ENCODE data around the gene KRTAP4-5. TPM values are rescaled to one million over a fixed set of nuclear protein-coding genes. Genes with fewer than 3 reads are reported as not detected.

The KRTAP4-5 gene
- total RNA-seq, 1 experiment from 2014 or later: not detected

DNA sequence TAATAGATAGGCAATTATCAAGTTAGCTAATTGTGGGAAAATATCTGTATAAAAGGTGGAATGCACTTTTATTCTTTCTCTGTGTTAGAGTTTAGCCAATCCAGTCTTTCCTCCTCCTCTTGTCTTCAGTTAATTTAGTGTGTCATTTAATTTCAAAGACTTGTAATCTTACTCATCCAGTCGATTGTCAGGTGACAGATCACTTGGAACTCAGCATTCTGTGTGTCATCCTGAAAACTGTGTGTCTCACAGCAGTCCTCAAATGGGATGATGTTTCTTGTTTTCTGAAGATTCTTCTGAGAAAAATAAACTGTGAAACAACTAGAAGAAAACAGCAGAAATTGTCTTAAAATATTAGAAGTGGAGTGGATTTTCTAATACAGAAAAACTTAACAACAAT, 35.4 kb upstream of the KRTAP4-5 start:
- CTCF ChIA-PET: interaction anchor here (1.1 kb wide), 1 partner anchor 29 kb away, joined by 4 read pairs; no protein-coding TSS in a partner anchor

GRCh38 chr17:41184480-41184961, 34.9 kb upstream of the KRTAP4-5 start, which contains the start of gene KRTAP4-1:
Gene KRTAP4-1, minus strand, starts transcription at chr17:41184911. Its CDS starts 57 bp downstream, at chr17:41184854.
- H3K27me3 Mint-ChIP-seq (ENCODE audit: unreplicated experiment): no peaks in the 10 kb centered on the region
- H3K9me3 Mint-ChIP-seq (ENCODE audit: low read depth, unreplicated experiment): no peaks in the 10 kb centered on the region
- TF ChIP-seq, protein P1, sequence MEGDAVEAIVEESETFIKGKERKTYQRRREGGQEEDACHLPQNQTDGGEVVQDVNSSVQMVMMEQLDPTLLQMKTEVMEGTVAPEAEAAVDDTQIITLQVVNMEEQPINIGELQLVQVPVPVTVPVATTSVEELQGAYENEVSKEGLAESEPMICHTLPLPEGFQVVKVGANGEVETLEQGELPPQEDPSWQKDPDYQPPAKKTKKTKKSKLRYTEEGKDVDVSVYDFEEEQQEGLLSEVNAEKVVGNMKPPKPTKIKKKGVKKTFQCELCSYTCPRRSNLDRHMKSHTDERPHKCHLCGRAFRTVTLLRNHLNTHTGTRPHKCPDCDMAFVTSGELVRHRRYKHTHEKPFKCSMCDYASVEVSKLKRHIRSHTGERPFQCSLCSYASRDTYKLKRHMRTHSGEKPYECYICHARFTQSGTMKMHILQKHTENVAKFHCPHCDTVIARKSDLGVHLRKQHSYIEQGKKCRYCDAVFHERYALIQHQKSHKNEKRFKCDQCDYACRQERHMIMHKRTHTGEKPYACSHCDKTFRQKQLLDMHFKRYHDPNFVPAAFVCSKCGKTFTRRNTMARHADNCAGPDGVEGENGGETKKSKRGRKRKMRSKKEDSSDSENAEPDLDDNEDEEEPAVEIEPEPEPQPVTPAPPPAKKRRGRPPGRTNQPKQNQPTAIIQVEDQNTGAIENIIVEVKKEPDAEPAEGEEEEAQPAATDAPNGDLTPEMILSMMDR (IDR thresholded peaks at IDR 0.05; ENCODE audit: unreplicated experiment): no peak
- DNase-seq: no peak
- no TSS peak for BruUV-seq (replicated peaks)
- peaks cover 22% of the 10 kb centered on the region for H3K4me1 Mint-ChIP-seq (ENCODE audit: low read depth, unreplicated experiment)
- H3K27ac Mint-ChIP-seq (ENCODE audit: unreplicated experiment): no peak within 1 kb of the TSS
- intact Hi-C loops (cut with micrococcal nuclease; ENCODE audit: unreplicated experiment): no loop called here
- no peak within 1 kb of the TSS for H3K4me3 Mint-ChIP-seq (ENCODE audit: low read depth, unreplicated experiment)
- CTCF ChIA-PET: no interaction called here
- H3K36me3 Mint-ChIP-seq (ENCODE audit: insufficient read depth, unreplicated experiment): no peaks in the 10 kb centered on the region

More for the DNA sequence above, 35.4 kb upstream of the KRTAP4-5 start:
- intact Hi-C loops (cut with micrococcal nuclease; ENCODE audit: unreplicated experiment): no loop called here
- Mint-ChIP-seq H3K4me3 (ENCODE audit: low read depth, unreplicated experiment) (no peak overlapping the region), H3K9me3 (ENCODE audit: low read depth, unreplicated experiment) (no peaks in the 10 kb centered on the region), H3K36me3 (ENCODE audit: insufficient read depth, unreplicated experiment) (no peaks in the 10 kb centered on the region), H3K27ac (ENCODE audit: unreplicated experiment) (no peak overlapping the region), H3K27me3 (ENCODE audit: unreplicated experiment) (peaks cover 2% of the 10 kb centered on the region), H3K4me1 (ENCODE audit: low read depth, unreplicated experiment) (peaks cover 18% of the 10 kb centered on the region)
- TF ChIP-seq, protein P1 (IDR thresholded peaks at IDR 0.05; ENCODE audit: unreplicated experiment): no peak
- DNase-seq: no peak
- BruUV-seq (replicated peaks): no TSS peak

DNA sequence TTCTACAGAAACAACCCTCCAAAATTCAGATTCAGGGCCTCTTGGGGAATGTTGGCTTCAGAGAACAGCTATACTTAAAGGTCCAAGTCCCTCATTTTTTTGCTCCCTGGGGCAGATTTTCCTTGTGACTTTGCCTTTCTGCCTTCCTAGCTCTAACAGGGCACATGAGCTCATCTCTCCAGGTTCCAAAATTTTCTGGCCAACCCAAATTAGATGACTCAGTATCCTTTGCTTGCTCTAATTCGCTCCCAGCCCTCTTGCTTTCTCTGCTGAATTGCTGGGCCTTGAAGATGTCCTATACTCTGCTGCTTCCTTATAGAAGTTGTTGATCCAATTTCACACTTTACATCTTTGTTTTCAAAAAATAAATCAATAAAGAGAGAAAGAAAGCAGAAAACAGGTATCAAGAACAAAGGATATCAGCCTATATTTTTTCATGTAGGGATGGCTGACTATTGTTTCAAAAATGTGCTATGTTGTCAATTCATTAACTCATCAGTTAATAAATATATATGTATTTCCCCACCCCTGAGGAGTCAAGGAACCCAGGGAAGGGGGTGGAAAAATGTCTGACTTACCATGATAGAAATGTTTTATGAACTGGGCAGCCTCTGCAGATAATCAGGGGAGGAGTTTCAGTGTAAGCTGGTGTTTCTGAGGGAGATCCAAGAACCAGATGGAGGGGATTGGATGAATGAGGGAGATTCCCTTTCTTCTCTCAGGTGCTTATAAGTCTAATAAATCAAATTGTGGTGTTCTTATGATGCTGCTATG, 29.4 kb upstream of the KRTAP4-5 start:
- no TSS peak for BruUV-seq (replicated peaks)
- Mint-ChIP-seq H3K4me1 (ENCODE audit: low read depth, unreplicated experiment) (peaks cover 25% of the 10 kb centered on the region), H3K36me3 (ENCODE audit: insufficient read depth, unreplicated experiment) (no peaks in the 10 kb centered on the region), H3K27me3 (ENCODE audit: unreplicated experiment) (no peaks in the 10 kb centered on the region), H3K4me3 (ENCODE audit: low read depth, unreplicated experiment) (no peak overlapping the region), H3K9me3 (ENCODE audit: low read depth, unreplicated experiment) (no peaks in the 10 kb centered on the region), H3K27ac (ENCODE audit: unreplicated experiment) (no peak overlapping the region)
- intact Hi-C loops (cut with micrococcal nuclease; ENCODE audit: unreplicated experiment): no loop called here
- TF ChIP-seq, protein P1 (IDR thresholded peaks at IDR 0.05; ENCODE audit: unreplicated experiment): no peak
- no peak for DNase-seq
- CTCF ChIA-PET: interaction anchor here (0.6 to 0.8 kb wide), 2 partner anchors 20 to 51 kb away, joined by 3 read pairs; no protein-coding TSS in a partner anchor

DNA sequence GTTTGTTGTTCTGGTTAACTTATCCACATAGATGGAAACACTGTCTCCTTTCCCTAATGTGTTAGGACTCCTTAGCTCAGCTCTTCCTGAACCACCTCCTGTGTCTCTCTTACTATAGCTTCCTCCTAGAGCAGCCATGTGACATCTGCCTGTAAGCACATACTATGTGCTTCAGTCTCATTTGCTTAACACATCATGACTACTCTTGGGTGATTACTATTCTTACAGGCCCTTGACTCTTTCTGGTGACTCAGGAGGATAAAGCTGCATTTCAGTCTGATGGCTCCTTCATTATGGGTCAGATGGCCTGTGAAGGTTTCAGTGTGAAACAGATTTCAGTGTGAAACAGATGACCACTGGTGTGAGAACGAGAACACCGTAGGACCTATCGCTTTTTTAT, 28.7 kb upstream of the KRTAP4-5 start:
- BruUV-seq (replicated peaks): no TSS peak
- Mint-ChIP-seq H3K36me3 (ENCODE audit: insufficient read depth, unreplicated experiment) (no peaks in the 10 kb centered on the region), H3K27me3 (ENCODE audit: unreplicated experiment) (no peaks in the 10 kb centered on the region), H3K4me3 (ENCODE audit: low read depth, unreplicated experiment) (no peak overlapping the region), H3K4me1 (ENCODE audit: low read depth, unreplicated experiment) (peaks cover 25% of the 10 kb centered on the region), H3K9me3 (ENCODE audit: low read depth, unreplicated experiment) (no peaks in the 10 kb centered on the region), H3K27ac (ENCODE audit: unreplicated experiment) (no peak overlapping the region)
- CTCF ChIA-PET: interaction anchor here (0.6 to 0.8 kb wide), 2 partner anchors 19 to 51 kb away, joined by 3 read pairs; no protein-coding TSS in a partner anchor
- no peak for DNase-seq
- TF ChIP-seq, protein P1 (IDR thresholded peaks at IDR 0.05; ENCODE audit: unreplicated experiment): no peak
- intact Hi-C loops (cut with micrococcal nuclease; ENCODE audit: unreplicated experiment): no loop called here

Data from Calu3 (cell line).